Esophagus squamous epithelium (tissue), 4 donors: ENCODE results near the gene MIOS.
A peak's percentile ranks its signal among the peaks of the same experiment; 100 is the strongest.

ENCODE experiments used
- POLR2A ChIP-seq, 4 donors: fragments of 450-650 bp; IDR thresholded peaks; one replicate each; pipeline ENCODE4 v1.6.1; 2017; ENCODE audit warnings: antibody characterized with exemption in 4 of 4, mild to moderate bottlenecking in 4 of 4, moderate library complexity in 3 of 4
- TF ChIP-seq, protein P1 (sequence below), 6 experiments: fragments of 450-650 bp in 4 of 6; fragments of 200-600 bp in 2 of 6; sonication (generic) in 2 of 6; IDR thresholded peaks; one replicate each; pipeline ENCODE4 v1.5.1; 2016 to 2019; ENCODE audit warnings: antibody characterized with exemption in 6 of 6, mild to moderate bottlenecking in 4 of 6, moderate library complexity in 4 of 6

DNA sequence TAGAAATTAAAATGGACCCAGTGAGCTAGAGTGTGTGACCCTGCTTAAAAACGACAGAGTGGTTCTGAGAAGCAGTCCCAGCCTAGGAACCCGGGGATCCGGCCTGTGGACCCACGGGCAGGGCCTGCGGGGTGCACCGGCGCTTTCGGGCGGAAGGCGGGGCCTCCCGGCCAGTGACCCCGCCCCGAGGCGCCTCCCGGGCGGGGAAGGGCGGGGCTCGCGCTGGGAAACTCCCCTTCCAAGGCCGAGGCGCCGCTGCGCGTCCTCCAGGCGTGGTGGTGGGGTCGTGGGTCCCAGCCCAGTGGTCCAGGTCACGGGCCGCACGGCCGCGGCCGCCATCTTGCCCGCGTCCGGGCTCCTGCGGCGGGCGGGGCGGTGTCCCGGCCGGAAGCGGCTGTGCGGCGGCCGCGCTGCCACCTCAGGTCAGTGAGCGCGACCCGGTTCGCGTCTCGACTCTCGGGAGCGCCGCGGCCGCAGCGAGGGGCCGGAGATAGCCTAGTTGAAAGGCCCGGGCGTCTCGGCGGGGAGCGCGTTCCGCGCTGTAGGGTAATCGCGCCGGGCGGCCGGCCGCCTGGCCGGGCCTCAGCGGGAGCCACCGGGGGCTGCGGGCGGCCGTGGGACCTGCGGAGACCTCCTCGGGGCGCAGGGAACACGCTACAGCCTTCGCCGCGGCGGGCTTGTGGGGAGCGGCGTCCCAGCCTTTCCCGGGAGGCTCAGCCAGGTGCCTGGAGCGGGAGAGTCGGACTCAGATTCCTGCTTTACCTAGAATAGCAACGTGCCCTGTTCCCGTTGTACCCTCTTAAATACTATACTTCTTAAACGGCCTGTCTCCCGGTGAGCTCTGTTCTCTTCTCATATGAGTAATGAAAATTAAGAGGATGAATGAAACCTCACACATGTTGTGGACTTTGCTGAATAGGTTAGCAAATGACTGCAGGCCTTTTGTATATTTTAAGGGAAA, at the start of gene MIOS:
- TF ChIP-seq, protein P1, sequence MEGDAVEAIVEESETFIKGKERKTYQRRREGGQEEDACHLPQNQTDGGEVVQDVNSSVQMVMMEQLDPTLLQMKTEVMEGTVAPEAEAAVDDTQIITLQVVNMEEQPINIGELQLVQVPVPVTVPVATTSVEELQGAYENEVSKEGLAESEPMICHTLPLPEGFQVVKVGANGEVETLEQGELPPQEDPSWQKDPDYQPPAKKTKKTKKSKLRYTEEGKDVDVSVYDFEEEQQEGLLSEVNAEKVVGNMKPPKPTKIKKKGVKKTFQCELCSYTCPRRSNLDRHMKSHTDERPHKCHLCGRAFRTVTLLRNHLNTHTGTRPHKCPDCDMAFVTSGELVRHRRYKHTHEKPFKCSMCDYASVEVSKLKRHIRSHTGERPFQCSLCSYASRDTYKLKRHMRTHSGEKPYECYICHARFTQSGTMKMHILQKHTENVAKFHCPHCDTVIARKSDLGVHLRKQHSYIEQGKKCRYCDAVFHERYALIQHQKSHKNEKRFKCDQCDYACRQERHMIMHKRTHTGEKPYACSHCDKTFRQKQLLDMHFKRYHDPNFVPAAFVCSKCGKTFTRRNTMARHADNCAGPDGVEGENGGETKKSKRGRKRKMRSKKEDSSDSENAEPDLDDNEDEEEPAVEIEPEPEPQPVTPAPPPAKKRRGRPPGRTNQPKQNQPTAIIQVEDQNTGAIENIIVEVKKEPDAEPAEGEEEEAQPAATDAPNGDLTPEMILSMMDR (IDR thresholded peaks at IDR 0.05): peak in 1 of 6 experiments; percentile 5
- TF ChIP-seq POLR2A (IDR thresholded peaks at IDR 0.05): peak in 3 of 4 donors; percentile 19 to 83 (median 79)
